HG03342 (cell line): ENCODE data around the gene NBEAL2.

Experiments used
- ATAC-seq: cut with Tn5 transposase; IDR thresholded peaks from one replicate; pipeline ENCODE4 v1.9.1; 2021; ENCODE audit warnings: mild to moderate bottlenecking, moderate library complexity; ENCODE audit not compliant: unreplicated experiment

The NBEAL2 gene

DNA sequence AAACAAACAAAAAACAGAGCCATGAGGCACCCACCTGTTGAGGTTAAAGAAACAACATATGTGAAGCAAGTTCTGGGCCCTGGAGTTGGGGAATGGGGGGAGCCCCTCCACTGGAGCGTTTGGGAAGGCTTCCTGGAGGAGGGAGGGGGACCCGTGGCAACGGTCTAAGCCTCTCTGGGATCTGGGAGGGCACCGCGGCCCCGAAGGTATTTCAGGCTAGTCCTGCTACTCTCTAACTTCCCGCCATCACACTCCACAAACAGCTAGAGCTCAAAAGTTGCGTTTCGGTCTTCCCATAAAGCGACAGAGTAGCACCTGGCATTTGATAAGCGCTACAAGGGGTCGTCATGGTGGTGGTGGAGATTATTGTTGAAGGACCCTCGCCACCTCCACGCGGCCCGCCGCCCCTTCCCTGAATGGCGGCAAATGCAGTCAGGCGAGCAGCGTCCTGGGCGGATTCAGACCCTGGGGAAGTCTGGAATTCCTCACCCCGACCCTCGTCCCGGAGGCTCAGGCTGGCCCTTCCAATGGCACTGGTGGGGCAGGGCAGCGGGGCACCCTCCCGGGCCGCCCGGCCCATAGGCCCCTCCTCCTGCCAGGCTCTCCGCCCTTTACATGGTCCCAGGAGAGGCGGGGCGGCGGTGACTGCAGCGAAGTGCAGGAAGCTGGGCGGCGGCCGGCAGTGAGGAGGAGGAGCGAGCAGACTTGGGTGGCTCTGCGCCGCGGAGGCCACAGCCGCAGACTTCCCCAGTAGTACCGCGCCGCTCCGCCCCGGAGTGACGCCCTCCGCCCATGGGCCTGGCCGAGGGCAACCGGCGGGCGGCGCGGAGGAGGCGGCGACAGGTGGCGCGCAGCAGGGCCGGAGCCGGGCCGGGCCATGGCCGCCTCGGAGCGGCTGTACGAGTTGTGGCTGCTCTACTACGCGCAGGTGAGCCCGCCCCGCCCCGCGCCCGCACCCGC is at the start of gene NBEAL2:
Gene NBEAL2, plus strand, starts transcription at position 682 of the 960 bp plus-strand sequence. Its CDS starts 196 bp downstream, at position 878.
- ATAC-seq, result peak; percentile 70

GRCh38 chr3:46930166-46930944 is 49.1 kb upstream of the NBEAL2 start:
- ATAC-seq, result no peak

DNA sequence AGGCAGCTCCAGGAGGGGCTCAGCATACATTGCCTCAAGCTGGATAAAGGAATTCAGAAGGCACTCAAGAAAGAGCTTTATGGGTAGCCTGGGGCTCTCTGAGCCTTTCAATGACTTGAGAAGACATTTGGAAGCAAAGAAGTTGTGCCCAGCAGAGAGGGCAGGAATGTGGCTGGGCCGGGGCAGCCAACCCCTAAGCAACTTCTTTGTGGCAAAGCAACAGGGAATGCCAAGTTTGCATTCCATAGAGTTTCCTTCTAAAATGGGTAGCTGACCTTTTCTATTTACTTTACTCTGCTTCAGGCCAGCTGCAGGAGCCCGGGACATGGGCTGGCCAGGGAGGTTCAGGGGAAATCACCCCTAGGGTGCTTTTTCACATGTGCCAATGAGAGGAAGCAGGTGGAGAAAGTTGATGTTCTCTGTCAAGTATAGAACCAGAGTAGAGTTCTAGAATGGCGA is 48.5 kb upstream of the NBEAL2 start:
- no peak for ATAC-seq

GRCh38 chr3:46931631-46932331 is 47.7 kb upstream of the NBEAL2 start:
- ATAC-seq, result no peak

GRCh38 chr3:46932455-46933225 is 46.8 kb upstream of the NBEAL2 start:
- ATAC-seq, result no peak

DNA sequence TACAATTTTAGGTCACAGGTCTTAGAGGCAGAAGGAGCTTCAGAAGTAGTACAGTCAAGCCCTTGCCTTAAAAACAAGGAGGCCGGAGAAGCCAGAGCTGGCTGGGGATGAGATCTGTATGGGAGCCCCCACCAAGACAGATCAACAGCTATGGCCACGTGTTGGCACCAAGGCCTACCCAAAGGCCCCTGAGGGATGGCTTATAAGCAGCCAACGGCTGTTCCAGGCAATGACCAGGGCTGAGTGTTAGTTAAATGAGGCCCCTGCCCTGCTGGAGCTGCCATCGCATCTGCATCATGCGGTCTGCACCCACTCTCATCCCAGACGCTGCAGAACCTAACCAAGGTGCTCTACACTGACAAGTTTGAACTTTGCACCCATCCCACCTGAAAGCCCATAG is 46.2 kb upstream of the NBEAL2 start:
- ATAC-seq, result no peak

DNA sequence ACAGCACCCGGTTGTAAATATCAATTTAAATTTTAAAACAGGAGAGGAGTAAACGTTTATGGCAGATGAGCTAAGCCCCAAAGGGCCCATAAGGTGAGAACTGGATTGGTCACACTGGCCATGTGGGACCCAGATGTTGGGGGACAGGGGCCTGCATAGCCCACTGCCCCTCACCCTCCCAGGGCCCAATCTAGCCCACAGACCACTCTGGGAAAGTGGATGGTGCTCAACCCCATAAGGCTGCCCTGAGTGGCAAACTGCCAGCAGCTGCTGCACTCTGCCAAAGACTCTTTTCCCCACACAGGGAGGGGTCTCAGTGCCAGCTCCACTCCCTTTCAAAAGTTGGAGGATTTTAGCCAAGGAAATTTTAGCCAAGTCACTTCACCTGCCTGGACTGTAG is 45.4 kb upstream of the NBEAL2 start:
- ATAC-seq, result no peak

DNA sequence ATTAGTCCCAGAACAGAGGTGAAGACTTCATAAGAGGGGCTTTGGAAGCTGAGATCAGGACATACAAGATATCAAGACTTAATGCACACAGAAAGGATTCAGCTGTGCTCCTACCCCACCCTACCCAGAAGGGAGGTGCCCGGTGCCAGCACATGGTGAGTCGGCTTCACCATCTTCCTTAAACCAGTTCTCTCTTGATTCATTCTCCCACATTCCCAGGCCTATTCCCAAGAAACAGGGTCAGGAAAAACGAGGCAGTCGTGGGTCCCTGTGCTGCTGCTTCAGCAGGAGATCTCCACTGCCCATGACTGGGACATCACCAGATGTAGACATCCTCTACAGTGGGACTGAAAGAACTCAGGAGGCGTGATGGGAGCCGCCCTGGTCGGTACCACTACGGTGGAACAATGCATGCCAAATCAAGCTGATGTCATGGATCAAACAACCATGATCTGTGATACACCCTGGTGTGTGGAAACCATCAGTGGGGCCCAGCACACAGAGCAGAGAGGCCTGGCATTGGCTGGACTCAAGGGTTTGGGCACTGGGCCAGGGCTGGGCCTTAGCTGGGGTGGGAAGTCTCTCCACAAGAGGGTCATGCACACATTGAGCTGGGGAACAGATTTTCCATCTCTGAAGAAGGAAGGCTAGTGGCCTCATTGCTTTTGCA is 44.8 kb upstream of the NBEAL2 start:
- ATAC-seq, result no peak

DNA sequence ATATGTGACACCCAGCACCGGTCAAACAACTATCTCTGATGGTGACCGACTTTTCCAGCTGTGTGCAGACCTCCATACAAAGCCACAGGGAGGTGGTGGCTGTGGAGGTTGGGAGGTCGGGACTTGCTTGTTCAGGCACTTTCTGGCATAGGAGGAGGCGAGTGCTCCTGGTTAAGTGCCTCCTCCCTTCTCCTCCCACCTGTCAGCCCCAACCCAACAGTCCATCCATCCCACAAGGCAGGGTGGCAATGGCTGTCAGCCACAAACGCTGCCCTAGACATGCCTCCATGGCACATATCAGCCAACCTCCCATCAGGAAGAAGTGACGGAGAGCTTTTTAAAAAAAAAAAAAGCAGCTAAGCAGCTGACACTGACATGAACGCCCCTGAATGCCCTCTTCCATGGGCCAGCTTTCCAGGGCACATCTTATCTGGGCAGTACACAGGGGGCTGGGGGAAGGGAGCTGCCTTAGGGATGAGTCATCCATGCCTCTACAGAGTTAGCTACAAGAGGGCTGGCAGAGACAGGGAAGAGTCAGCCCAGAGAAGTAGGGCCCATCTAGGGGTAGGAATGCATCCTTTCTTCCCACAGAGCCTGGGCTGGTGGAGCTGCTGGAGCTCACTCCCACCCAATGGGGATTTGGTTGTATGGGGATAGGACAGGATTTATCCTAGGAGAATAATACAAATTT is 44.2 kb upstream of the NBEAL2 start:
- ATAC-seq, result no peak

DNA sequence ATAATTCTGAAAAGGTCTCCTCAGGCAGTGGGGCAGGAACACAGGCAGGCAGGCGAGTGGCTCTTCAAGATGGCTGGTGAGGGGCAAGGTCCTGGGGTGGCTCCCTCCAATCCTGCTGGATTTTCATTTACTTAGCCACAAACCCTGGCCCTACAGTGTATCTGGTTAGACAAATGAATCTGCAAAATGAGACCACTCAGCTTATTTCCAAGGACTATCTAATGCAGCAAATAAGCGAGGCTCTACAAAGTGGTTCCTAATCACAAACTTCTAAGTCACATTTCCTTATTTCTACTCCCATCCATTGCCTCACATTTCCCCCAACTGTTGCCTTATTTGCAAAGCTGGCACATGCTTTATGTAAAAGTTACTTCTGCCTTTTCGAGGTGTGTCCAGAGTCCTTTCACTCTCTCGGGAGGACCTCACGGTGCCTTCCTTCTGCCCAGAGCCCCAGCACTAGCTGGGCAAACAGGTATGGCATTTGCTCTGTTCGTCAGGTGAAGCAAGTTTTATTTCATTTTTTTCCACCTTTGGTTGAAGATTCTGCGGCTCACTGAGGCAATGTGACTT is 43.4 kb upstream of the NBEAL2 start:
- ATAC-seq, result no peak

DNA sequence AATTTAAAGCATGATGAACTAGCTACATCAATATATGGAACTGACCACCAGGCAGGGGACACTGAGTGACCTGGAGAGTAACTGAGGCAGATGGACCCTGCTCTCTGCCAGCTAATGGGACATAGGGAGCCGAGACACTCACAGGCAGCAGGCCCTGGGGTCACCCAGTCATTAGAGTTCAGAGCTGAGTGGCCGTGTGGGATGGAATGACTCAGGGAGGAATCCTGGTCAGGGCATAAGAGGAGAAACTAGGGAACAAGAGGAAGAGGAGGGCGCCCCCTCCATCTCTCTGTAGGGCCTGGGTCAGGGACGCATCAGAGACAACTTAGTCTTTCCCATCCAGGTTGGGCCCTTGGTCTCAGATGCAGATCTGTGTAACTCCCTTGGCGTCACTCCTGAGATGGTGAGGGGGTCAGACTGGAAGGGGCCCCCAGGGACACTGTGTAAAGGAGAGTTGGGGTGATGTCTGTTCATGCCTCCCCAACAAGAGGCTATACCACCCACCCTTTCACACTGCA is 42.7 kb upstream of the NBEAL2 start:
- no peak for ATAC-seq

DNA sequence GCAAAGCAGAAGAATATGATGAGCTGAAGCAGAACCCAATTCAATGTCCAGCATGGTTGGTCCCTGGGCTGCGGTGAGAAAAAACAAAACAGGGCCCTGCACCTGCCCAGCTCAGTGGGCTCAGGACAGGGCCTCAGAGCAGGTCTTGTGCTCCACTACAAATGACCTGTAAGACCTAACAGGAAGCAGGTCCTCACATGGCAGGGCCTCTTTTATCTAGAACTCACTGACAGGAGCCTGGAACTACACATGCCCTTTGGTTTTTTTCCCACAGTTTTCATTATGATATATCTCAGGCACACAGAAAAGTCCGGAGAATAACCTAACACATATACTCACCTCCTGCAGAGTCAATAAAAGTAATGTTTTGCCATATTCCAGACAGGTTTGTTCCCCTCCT is 41.3 kb upstream of the NBEAL2 start:
- ATAC-seq, result no peak

- ATAC-seq, result no peak
These were observed 39.7 kb upstream of the NBEAL2 start for GRCh38 chr3:46939578-46940445.

DNA sequence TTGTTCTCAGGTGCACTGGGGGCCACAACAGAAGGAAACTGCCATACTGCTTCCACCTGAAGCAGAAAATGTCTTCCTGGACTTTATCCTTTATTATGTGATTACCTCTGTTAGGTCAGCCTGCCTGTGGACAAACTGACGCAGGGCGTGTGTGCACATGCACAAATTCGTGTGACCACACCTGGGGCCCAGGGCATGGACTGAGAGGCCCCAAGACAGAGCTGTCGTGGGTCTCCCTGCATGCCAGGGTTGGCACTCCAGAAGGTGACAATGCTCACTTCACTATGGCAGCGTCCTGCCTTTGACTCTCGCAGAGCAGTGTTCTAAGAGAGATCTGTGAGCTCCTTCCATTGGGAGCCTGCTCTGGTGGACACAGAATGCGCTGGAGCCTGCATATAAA is 37.4 kb upstream of the NBEAL2 start:
- ATAC-seq, result no peak

DNA sequence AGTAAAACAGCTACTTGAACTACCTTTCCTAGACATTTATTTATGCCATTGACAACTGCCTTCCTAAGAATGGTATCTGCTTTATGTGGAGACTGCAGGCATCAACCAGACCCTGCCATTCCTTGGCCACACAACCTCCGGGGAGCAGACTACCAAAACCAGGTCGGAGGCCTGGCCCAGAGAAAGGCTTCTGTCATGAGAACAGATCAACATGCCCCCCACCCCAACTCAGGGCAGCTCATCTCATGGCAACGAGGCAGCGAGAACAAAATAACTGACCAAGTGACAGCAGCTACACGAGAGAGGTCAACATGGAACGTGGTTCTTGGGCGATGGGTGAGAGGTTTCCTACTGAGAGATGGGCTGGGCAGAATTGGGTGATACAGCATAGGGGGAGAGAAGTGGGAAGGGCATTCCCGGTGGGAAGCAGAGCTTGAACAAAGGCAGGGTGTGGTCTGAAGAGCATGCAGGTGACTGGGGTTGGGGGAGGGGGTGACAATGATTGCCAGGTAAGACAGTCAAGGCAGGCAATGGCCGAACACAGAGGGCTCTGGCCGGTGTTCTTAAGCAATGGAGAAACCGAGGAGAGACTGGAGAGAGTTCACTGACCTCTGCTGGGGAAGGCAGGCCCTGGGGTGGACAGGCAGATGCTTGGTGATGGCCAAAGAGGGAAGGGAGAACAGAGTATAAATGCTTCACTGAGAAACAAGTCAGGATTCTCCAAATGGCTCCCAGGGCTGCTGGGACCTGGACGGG is 36.8 kb upstream of the NBEAL2 start:
- no peak for ATAC-seq

GRCh38 chr3:46943237-46944187 is 36.0 kb upstream of the NBEAL2 start:
- ATAC-seq, result no peak
